22Rv1 (cell line): ENCODE data around the gene SERPINA3.

Source experiments
- ZFX ChIP-seq: fragments of 450-650 bp; IDR thresholded peaks from 2 replicates; pipeline ENCODE4 v1.6.1; 2017; ENCODE audit warnings: antibody characterized with exemption, borderline replicate concordance
- TF ChIP-seq, protein P1 (sequence below): fragments of 450-650 bp; IDR thresholded peaks from 2 replicates; pipeline ENCODE4 v1.5.1; 2017; ENCODE audit warnings: mild to moderate bottlenecking

DNA sequence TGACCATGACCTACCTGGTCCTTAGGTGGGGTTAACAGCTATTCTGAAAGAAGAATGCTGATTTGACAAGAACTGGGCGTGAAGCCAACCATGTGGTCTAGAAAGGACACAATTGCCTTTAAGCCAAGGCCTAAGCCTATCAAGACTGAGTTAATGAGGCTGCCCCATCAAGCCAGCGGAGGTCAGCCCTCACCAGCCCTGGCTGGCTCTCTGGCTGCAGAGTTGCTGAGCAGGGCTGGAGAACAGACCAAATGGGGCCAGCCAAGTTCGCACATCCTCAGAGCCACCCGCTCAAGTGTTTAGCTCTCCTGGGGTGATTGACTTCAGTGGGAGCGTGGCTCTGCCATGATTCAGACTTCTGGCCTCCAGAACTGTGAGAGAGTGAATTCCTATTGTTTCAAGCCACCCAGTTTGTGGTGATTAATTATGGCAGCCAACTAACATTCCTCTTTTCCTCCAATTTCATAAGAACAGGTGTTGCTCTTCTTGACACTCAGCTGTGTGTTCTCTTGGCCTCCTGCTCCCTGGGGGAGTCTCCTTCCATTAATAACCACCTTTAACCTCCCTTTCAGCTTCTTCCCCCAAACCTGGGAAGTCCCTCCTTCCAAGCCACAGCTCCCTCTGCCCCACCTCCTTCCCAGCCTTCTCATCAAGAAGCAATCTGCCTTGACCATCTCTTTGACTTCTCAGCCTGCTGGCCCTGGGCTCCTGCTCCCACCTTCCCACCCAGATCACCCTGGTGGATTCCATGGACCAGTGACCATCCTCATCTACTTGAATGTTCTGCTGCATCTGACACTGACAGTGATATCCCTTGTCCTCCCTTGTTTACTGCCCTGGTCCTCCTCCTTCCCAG lies 36.2 kb upstream of the SERPINA3 start:
- TF ChIP-seq, protein P1, sequence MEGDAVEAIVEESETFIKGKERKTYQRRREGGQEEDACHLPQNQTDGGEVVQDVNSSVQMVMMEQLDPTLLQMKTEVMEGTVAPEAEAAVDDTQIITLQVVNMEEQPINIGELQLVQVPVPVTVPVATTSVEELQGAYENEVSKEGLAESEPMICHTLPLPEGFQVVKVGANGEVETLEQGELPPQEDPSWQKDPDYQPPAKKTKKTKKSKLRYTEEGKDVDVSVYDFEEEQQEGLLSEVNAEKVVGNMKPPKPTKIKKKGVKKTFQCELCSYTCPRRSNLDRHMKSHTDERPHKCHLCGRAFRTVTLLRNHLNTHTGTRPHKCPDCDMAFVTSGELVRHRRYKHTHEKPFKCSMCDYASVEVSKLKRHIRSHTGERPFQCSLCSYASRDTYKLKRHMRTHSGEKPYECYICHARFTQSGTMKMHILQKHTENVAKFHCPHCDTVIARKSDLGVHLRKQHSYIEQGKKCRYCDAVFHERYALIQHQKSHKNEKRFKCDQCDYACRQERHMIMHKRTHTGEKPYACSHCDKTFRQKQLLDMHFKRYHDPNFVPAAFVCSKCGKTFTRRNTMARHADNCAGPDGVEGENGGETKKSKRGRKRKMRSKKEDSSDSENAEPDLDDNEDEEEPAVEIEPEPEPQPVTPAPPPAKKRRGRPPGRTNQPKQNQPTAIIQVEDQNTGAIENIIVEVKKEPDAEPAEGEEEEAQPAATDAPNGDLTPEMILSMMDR: no peak
- no peak for TF ChIP-seq ZFX
